ENCODE results near the gene G2E3.

DNA sequence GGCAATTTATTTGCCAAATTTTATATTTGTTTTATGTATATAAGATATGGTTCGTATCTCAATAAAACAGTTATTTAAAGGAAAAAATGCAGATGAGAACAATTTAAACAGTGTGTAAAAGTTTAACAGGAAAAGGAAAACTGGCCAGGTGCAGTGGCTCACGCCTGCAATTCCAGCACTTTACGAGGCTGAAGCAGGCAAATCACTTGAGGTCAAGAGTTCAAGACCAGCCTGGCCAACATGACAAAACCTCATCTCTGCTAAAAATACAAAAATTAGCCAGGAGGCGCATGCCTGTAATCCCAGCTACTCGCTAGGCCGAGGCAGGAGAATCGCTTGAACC is 22.3 kb downstream of the G2E3 start:
- TF ChIP-seq MAFF (IDR thresholded peaks at IDR 0.05; ENCODE audit: low read depth, low read length) = no peak
- no peak for TF ChIP-seq ZNF546 (CRISPR knock-in tag; conservative IDR thresholded peaks at IDR 0.05)
- TF ChIP-seq, protein P1, sequence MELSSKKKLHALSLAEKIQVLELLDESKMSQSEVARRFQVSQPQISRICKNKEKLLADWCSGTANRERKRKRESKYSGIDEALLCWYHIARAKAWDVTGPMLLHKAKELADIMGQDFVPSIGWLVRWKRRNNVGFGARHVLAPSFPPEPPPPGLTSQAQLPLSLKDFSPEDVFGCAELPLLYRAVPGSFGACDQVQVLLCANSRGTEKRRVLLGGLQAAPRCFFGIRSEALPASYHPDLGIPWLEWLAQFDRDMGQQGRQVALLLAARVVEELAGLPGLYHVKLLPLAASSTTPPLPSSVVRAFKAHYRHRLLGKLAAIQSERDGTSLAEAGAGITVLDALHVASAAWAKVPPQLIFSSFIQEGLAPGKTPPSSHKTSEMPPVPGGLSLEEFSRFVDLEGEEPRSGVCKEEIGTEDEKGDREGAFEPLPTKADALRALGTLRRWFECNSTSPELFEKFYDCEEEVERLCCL (CRISPR knock-in tag; IDR thresholded peaks at IDR 0.05; ENCODE audit: borderline replicate concordance) = no peak
- TF ChIP-seq THAP11 (CRISPR knock-in tag; IDR thresholded peaks at IDR 0.05) = no peak
- TF ChIP-seq RAD21 (CRISPR knock-in tag; IDR thresholded peaks at IDR 0.05) = no peak
- no peak for TF ChIP-seq TBP (CRISPR knock-in tag; IDR thresholded peaks at IDR 0.05)
- no peak for TF ChIP-seq FOXK2 (IDR thresholded peaks at IDR 0.05)
- TF ChIP-seq TEAD2 (CRISPR knock-in tag; IDR thresholded peaks at IDR 0.05) = no peak
- TF ChIP-seq ZNF7 (CRISPR knock-in tag; IDR thresholded peaks at IDR 0.05) = no peak
- TF ChIP-seq, protein P2, sequence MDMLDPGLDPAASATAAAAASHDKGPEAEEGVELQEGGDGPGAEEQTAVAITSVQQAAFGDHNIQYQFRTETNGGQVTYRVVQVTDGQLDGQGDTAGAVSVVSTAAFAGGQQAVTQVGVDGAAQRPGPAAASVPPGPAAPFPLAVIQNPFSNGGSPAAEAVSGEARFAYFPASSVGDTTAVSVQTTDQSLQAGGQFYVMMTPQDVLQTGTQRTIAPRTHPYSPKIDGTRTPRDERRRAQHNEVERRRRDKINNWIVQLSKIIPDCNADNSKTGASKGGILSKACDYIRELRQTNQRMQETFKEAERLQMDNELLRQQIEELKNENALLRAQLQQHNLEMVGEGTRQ (IDR thresholded peaks at IDR 0.05; ENCODE audit: low read depth, low read length) = no peak
- TF ChIP-seq, protein P2 (CRISPR knock-in tag; IDR thresholded peaks at IDR 0.05; ENCODE audit: borderline replicate concordance) = no peak
- no peak for TF ChIP-seq ZNF34 (CRISPR knock-in tag; IDR thresholded peaks at IDR 0.05; ENCODE audit: borderline replicate concordance)
- TF ChIP-seq, protein P3, sequence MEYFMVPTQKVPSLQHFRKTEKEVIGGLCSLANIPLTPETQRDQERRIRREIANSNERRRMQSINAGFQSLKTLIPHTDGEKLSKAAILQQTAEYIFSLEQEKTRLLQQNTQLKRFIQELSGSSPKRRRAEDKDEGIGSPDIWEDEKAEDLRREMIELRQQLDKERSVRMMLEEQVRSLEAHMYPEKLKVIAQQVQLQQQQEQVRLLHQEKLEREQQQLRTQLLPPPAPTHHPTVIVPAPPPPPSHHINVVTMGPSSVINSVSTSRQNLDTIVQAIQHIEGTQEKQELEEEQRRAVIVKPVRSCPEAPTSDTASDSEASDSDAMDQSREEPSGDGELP (IDR thresholded peaks at IDR 0.05; ENCODE audit: borderline replicate concordance, low read depth) = no peak
